GM12864 (cell line): ENCODE results near the gene CCDC97.

Source experiments
- DNase-seq: peaks from one replicate; pipeline ENCODE4 v3.0.0-alpha.2; 2011; ENCODE audit warnings: low read depth
- H3K4me3 ChIP-seq: 2 replicates; pipeline ENCODE4 v1.5.1; 2011; ENCODE audit warnings: mild to moderate bottlenecking, low read depth, low read length, control low read depth
- TF ChIP-seq, protein P1 (sequence below): IDR thresholded peaks from 2 replicates; pipeline ENCODE4 v1.5.1; 2011; ENCODE audit warnings: low read depth, mild to moderate bottlenecking, moderate library complexity, low read length, control low read depth, inconsistent platforms; ENCODE audit errors: missing control alignments

Gene CCDC97

GRCh38 chr19:41325640-41325946, 15.6 kb downstream of the CCDC97 start:
- TF ChIP-seq, protein P1, sequence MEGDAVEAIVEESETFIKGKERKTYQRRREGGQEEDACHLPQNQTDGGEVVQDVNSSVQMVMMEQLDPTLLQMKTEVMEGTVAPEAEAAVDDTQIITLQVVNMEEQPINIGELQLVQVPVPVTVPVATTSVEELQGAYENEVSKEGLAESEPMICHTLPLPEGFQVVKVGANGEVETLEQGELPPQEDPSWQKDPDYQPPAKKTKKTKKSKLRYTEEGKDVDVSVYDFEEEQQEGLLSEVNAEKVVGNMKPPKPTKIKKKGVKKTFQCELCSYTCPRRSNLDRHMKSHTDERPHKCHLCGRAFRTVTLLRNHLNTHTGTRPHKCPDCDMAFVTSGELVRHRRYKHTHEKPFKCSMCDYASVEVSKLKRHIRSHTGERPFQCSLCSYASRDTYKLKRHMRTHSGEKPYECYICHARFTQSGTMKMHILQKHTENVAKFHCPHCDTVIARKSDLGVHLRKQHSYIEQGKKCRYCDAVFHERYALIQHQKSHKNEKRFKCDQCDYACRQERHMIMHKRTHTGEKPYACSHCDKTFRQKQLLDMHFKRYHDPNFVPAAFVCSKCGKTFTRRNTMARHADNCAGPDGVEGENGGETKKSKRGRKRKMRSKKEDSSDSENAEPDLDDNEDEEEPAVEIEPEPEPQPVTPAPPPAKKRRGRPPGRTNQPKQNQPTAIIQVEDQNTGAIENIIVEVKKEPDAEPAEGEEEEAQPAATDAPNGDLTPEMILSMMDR, result no peak
- no peak overlapping the region for H3K4me3 ChIP-seq
- DNase-seq, result no peak

GRCh38 chr19:41325947-41326706, 16.2 kb downstream of the CCDC97 start:
- peak; percentile 67 for DNase-seq
- H3K4me3 ChIP-seq, result no peak overlapping the region; the same call in 1 of the 2 replicates
- TF ChIP-seq, protein P1, result no peak

- TF ChIP-seq, protein P1, result no peak
- DNase-seq, result no peak
- H3K4me3 ChIP-seq, result peak overlapping the region; percentile 50
Observed at GRCh38 chr19:41327076-41327575, 17.2 kb downstream of the CCDC97 start.

GRCh38 chr19:41327576-41328156, 17.7 kb downstream of the CCDC97 start:
- peak overlapping the region; percentile 50 for H3K4me3 ChIP-seq
- TF ChIP-seq, protein P1, result no peak
- no peak for DNase-seq

- H3K4me3 ChIP-seq, result peak overlapping the region; percentile 50
- DNase-seq, result no peak
Observed at GRCh38 chr19:41328157-41328841, 18.3 kb downstream of the CCDC97 start.

DNA sequence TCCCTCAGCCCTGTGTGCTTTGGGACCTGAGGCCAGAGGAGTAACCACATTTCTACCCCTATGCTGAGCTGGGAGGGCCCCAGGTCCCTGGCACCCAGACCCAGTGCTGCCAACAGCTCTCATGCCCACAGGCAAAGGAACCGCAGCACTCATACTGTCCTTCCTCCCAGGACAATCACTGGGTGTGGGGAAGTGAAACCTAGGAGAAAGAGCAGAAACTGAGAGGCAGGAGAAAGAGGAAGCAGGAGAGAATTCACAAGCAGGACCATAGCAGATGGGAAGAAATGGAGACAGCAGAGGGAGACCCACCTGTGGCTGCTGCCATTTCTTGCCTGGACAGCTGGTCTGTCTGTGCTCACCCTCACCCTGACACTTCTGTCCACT, 18.9 kb downstream of the CCDC97 start:
- TF ChIP-seq, protein P1, result no peak
- DNase-seq, result no peak
- no peak overlapping the region for H3K4me3 ChIP-seq

More at GRCh38 chr19:41328157-41328841, 18.3 kb downstream of the CCDC97 start:
- TF ChIP-seq, protein P1, result no peak

GRCh38 chr19:41330481-41330880, 20.5 kb downstream of the CCDC97 start:
- no peak overlapping the region for H3K4me3 ChIP-seq
- TF ChIP-seq, protein P1, result no peak
- no peak for DNase-seq
